ENCODE data around the gene ARRDC4. TPM values are rescaled to one million over a fixed set of nuclear protein-coding genes. Genes with fewer than 3 reads are reported as not detected.

The ARRDC4 gene
- 1.6 TPM for polyA plus RNA-seq (2013, experiment 1 of 2)
- polyA plus RNA-seq (2013, experiment 2 of 2): 3.8 TPM

GRCh38 chr15:97960364-97961066 lies at the start of gene ARRDC4:
Gene ARRDC4 (plus strand): TSS chr15:97960703. CDS start chr15:97960862, 159 bp downstream.
- Histone ChIP-seq H3K36me3 (ENCODE audit: insufficient read depth, low read length) (no peaks in the 10 kb centered on the region), H3K4me1 (ENCODE audit: insufficient read depth, low read length) (no peaks in the 10 kb centered on the region), H3K27ac (ENCODE audit: low read depth, low read length) (no peak within 1 kb of the TSS), H3K9ac (ENCODE audit: low read depth, low read length) (peak within 1 kb of the TSS; percentile 38), H3K4me3 (ENCODE audit: low read length) (peak within 1 kb of the TSS; percentile 69), H3K27me3 (ENCODE audit: insufficient read depth, low read length) (peaks cover 3% of the 10 kb centered on the region; the same call in 1 of the 2 replicates), H3K9me3 (ENCODE audit: insufficient read depth, low read depth, low read length) (no peaks in the 10 kb centered on the region)
- under 1% methylated on average over 69 of the region's 69 CpGs for WGBS

- Histone ChIP-seq H3K36me3 (ENCODE audit: insufficient read depth, low read length) (no peaks in the 10 kb centered on the region), H3K27me3 (ENCODE audit: insufficient read depth, low read length) (no peaks in the 10 kb centered on the region), H3K4me3 (ENCODE audit: low read length) (no peak overlapping the region), H3K9me3 (ENCODE audit: insufficient read depth, low read depth, low read length) (no peaks in the 10 kb centered on the region), H3K27ac (ENCODE audit: low read depth, low read length) (no peak overlapping the region), H3K4me1 (ENCODE audit: insufficient read depth, low read length) (no peaks in the 10 kb centered on the region), H3K9ac (ENCODE audit: low read depth, low read length) (no peak overlapping the region)
- 89% methylated on average over 6 of the region's 6 CpGs for WGBS
Observed at GRCh38 chr15:97914711-97915110, 45.8 kb upstream of the ARRDC4 start.

GRCh38 chr15:97915261-97915660 lies 45.2 kb upstream of the ARRDC4 start:
- 93% methylated on average over 5 of the region's 5 CpGs for WGBS
- no peaks in the 10 kb centered on the region for H3K27me3 ChIP-seq (ENCODE audit: insufficient read depth, low read length)

GRCh38 chr15:97921296-97921865 lies 39.1 kb upstream of the ARRDC4 start:
- 85% methylated on average over 4 of the region's 4 CpGs for WGBS

More at GRCh38 chr15:97915261-97915660, 45.2 kb upstream of the ARRDC4 start:
- no peaks in the 10 kb centered on the region for H3K9me3 ChIP-seq (ENCODE audit: insufficient read depth, low read depth, low read length)
- H3K27ac ChIP-seq (ENCODE audit: low read depth, low read length): no peak overlapping the region
- H3K9ac ChIP-seq (ENCODE audit: low read depth, low read length): no peak overlapping the region
- no peaks in the 10 kb centered on the region for H3K4me1 ChIP-seq (ENCODE audit: insufficient read depth, low read length)
- H3K4me3 ChIP-seq (ENCODE audit: low read length): no peak overlapping the region
- H3K36me3 ChIP-seq (ENCODE audit: insufficient read depth, low read length): no peaks in the 10 kb centered on the region

GRCh38 chr15:97929456-97930229 lies 30.9 kb upstream of the ARRDC4 start:
- no peaks in the 10 kb centered on the region for H3K27me3 ChIP-seq (ENCODE audit: insufficient read depth, low read length)
- no peaks in the 10 kb centered on the region for H3K36me3 ChIP-seq (ENCODE audit: insufficient read depth, low read length)
- no peak overlapping the region for H3K9ac ChIP-seq (ENCODE audit: low read depth, low read length)
- no peak overlapping the region for H3K27ac ChIP-seq (ENCODE audit: low read depth, low read length)
- H3K4me3 ChIP-seq (ENCODE audit: low read length): no peak overlapping the region
- peaks cover 6% of the 10 kb centered on the region; the same call in 1 of the 2 replicates for H3K9me3 ChIP-seq (ENCODE audit: insufficient read depth, low read depth, low read length)
- H3K4me1 ChIP-seq (ENCODE audit: insufficient read depth, low read length): no peaks in the 10 kb centered on the region
- WGBS: 89% methylated on average over 6 of the region's 6 CpGs

More at GRCh38 chr15:97921296-97921865, 39.1 kb upstream of the ARRDC4 start:
- H3K4me1 ChIP-seq (ENCODE audit: insufficient read depth, low read length): no peaks in the 10 kb centered on the region
- no peak overlapping the region for H3K4me3 ChIP-seq (ENCODE audit: low read length)
- H3K27ac ChIP-seq (ENCODE audit: low read depth, low read length): no peak overlapping the region
- H3K9me3 ChIP-seq (ENCODE audit: insufficient read depth, low read depth, low read length): peaks cover 19% of the 10 kb centered on the region
- no peak overlapping the region for H3K9ac ChIP-seq (ENCODE audit: low read depth, low read length)
- H3K27me3 ChIP-seq (ENCODE audit: insufficient read depth, low read length): no peaks in the 10 kb centered on the region
- no peaks in the 10 kb centered on the region for H3K36me3 ChIP-seq (ENCODE audit: insufficient read depth, low read length)

- Histone ChIP-seq H3K4me3 (ENCODE audit: low read length) (no peak overlapping the region), H3K9me3 (ENCODE audit: insufficient read depth, low read depth, low read length) (peaks cover 6% of the 10 kb centered on the region; the same call in 1 of the 2 replicates), H3K9ac (ENCODE audit: low read depth, low read length) (no peak overlapping the region), H3K27me3 (ENCODE audit: insufficient read depth, low read length) (no peaks in the 10 kb centered on the region), H3K27ac (ENCODE audit: low read depth, low read length) (no peak overlapping the region), H3K36me3 (ENCODE audit: insufficient read depth, low read length) (no peaks in the 10 kb centered on the region), H3K4me1 (ENCODE audit: insufficient read depth, low read length) (no peaks in the 10 kb centered on the region)
Observed at GRCh38 chr15:97930230-97930629, 30.3 kb upstream of the ARRDC4 start.

- WGBS: no CpG with 5 or more reads among the region's 1 CpG
Observed at GRCh38 chr15:97931314-97931713, 29.2 kb upstream of the ARRDC4 start.

GRCh38 chr15:97933589-97933988 lies 26.9 kb upstream of the ARRDC4 start:
- 87% methylated on average over 1 of the region's 1 CpG for WGBS
- no peaks in the 10 kb centered on the region for H3K27me3 ChIP-seq (ENCODE audit: insufficient read depth, low read length)
- peaks cover 6% of the 10 kb centered on the region; the same call in 1 of the 2 replicates for H3K9me3 ChIP-seq (ENCODE audit: insufficient read depth, low read depth, low read length)
- no peak overlapping the region for H3K27ac ChIP-seq (ENCODE audit: low read depth, low read length)
- no peaks in the 10 kb centered on the region for H3K4me1 ChIP-seq (ENCODE audit: insufficient read depth, low read length)
- no peak overlapping the region for H3K9ac ChIP-seq (ENCODE audit: low read depth, low read length)
- no peak overlapping the region for H3K4me3 ChIP-seq (ENCODE audit: low read length)
- H3K36me3 ChIP-seq (ENCODE audit: insufficient read depth, low read length): no peaks in the 10 kb centered on the region

More at GRCh38 chr15:97931314-97931713, 29.2 kb upstream of the ARRDC4 start:
- Histone ChIP-seq H3K9ac (ENCODE audit: low read depth, low read length) (no peak overlapping the region), H3K4me1 (ENCODE audit: insufficient read depth, low read length) (no peaks in the 10 kb centered on the region), H3K27ac (ENCODE audit: low read depth, low read length) (no peak overlapping the region), H3K27me3 (ENCODE audit: insufficient read depth, low read length) (no peaks in the 10 kb centered on the region), H3K9me3 (ENCODE audit: insufficient read depth, low read depth, low read length) (peaks cover 6% of the 10 kb centered on the region; the same call in 1 of the 2 replicates), H3K36me3 (ENCODE audit: insufficient read depth, low read length) (no peaks in the 10 kb centered on the region), H3K4me3 (ENCODE audit: low read length) (no peak overlapping the region)

GRCh38 chr15:97940993-97941392 lies 19.5 kb upstream of the ARRDC4 start:
- Histone ChIP-seq H3K4me3 (ENCODE audit: low read length) (no peak overlapping the region), H3K36me3 (ENCODE audit: insufficient read depth, low read length) (no peaks in the 10 kb centered on the region), H3K9ac (ENCODE audit: low read depth, low read length) (no peak overlapping the region), H3K27ac (ENCODE audit: low read depth, low read length) (no peak overlapping the region), H3K9me3 (ENCODE audit: insufficient read depth, low read depth, low read length) (no peaks in the 10 kb centered on the region), H3K27me3 (ENCODE audit: insufficient read depth, low read length) (no peaks in the 10 kb centered on the region), H3K4me1 (ENCODE audit: insufficient read depth, low read length) (no peaks in the 10 kb centered on the region)
- 97% methylated on average over 4 of the region's 4 CpGs for WGBS

- Histone ChIP-seq H3K27ac (ENCODE audit: low read depth, low read length) (no peak overlapping the region), H3K9me3 (ENCODE audit: insufficient read depth, low read depth, low read length) (no peaks in the 10 kb centered on the region), H3K9ac (ENCODE audit: low read depth, low read length) (no peak overlapping the region), H3K36me3 (ENCODE audit: insufficient read depth, low read length) (no peaks in the 10 kb centered on the region), H3K4me3 (ENCODE audit: low read length) (no peak overlapping the region), H3K4me1 (ENCODE audit: insufficient read depth, low read length) (no peaks in the 10 kb centered on the region), H3K27me3 (ENCODE audit: insufficient read depth, low read length) (no peaks in the 10 kb centered on the region)
- WGBS: 89% methylated on average over 1 of the region's 1 CpG
Observed at GRCh38 chr15:97941572-97941971, 18.9 kb upstream of the ARRDC4 start.

GRCh38 chr15:97944724-97945123 lies 15.8 kb upstream of the ARRDC4 start:
- Histone ChIP-seq H3K27me3 (ENCODE audit: insufficient read depth, low read length) (no peaks in the 10 kb centered on the region), H3K9me3 (ENCODE audit: insufficient read depth, low read depth, low read length) (no peaks in the 10 kb centered on the region), H3K36me3 (ENCODE audit: insufficient read depth, low read length) (no peaks in the 10 kb centered on the region), H3K27ac (ENCODE audit: low read depth, low read length) (no peak overlapping the region), H3K9ac (ENCODE audit: low read depth, low read length) (no peak overlapping the region), H3K4me1 (ENCODE audit: insufficient read depth, low read length) (no peaks in the 10 kb centered on the region), H3K4me3 (ENCODE audit: low read length) (no peak overlapping the region)
- 79% methylated on average over 10 of the region's 10 CpGs for WGBS

All from HUES64 (cell line).